Anterior cingulate cortex (tissue), 58 donors: ENCODE results near the gene TCF15.
A peak's percentile ranks its signal among the peaks of the same experiment; 100 is the strongest.

Source experiments
- DNase-seq, 58 donors: peaks; one replicate each; lab custom pipeline; 2025; lab: John Stamatoyannopoulos, UW

TCF15 gene

GRCh38 chr20:642398-643174 lies 32.5 kb upstream of the TCF15 start:
- DNase-seq: peak in 39 of 58 donors; percentile 2 to 74 (median 28)

- DNase-seq: peak in 1 of 58 donors; percentile 43
Measured at GRCh38 chr20:642013-642397, 31.9 kb upstream of the TCF15 start.

- DNase-seq: peak in 2 of 58 donors; percentile 12 to 43
Measured at GRCh38 chr20:641516-641875, 31.4 kb upstream of the TCF15 start.

- no peak for DNase-seq
Measured at GRCh38 chr20:640674-641515, 30.8 kb upstream of the TCF15 start.

GRCh38 chr20:638579-638978 lies 28.5 kb upstream of the TCF15 start:
- DNase-seq: no peak

GRCh38 chr20:637559-637958 lies 27.4 kb upstream of the TCF15 start:
- DNase-seq: no peak

GRCh38 chr20:635893-636338 lies 25.8 kb upstream of the TCF15 start:
- peak in 1 of 58 donors; percentile 15 for DNase-seq

- no peak for DNase-seq
Measured at GRCh38 chr20:635028-635892, 25.2 kb upstream of the TCF15 start.

- peak in 52 of 58 donors; percentile 4 to 81 (median 46) for DNase-seq
Measured at GRCh38 chr20:634148-634925, 24.2 kb upstream of the TCF15 start.

GRCh38 chr20:631101-631500 lies 21.0 kb upstream of the TCF15 start:
- no peak for DNase-seq

GRCh38 chr20:626579-626978 lies 16.5 kb upstream of the TCF15 start:
- no peak for DNase-seq

- no peak for DNase-seq
Measured at GRCh38 chr20:625360-625932, 15.3 kb upstream of the TCF15 start.

GRCh38 chr20:623704-624103 lies 13.6 kb upstream of the TCF15 start:
- DNase-seq: no peak

- DNase-seq: no peak
Measured at GRCh38 chr20:623021-623420, 12.9 kb upstream of the TCF15 start.

- no peak for DNase-seq
Measured at GRCh38 chr20:622161-622560, 12.1 kb upstream of the TCF15 start.

GRCh38 chr20:621125-621756 lies 11.1 kb upstream of the TCF15 start:
- no peak for DNase-seq

- no peak for DNase-seq
Measured at GRCh38 chr20:620246-620645, 10.1 kb upstream of the TCF15 start.

GRCh38 chr20:618980-619379 lies 8.9 kb upstream of the TCF15 start:
- no peak for DNase-seq
